Ishikawa (cell line): ENCODE data around the gene SLC5A2.
A peak's percentile ranks its signal among the peaks of the same experiment; 100 is the strongest.

Source experiments
- CEBPB ChIP-seq: IDR thresholded peaks from 2 replicates; pipeline ENCODE4 v1.6.1; 2012
- CREB1 ChIP-seq: IDR thresholded peaks from 2 replicates; pipeline ENCODE4 v1.6.1; 2012; ENCODE audit warnings: low read depth
- EGR1 ChIP-seq: IDR thresholded peaks from 2 replicates; pipeline ENCODE4 v1.6.1; 2012
- EP300 ChIP-seq: IDR thresholded peaks from 2 replicates; pipeline ENCODE4 v1.6.1; 2012; ENCODE audit warnings: borderline replicate concordance
- FOXM1 ChIP-seq: IDR thresholded peaks from 2 replicates; pipeline ENCODE4 v1.6.1; 2012; ENCODE audit warnings: low read depth, borderline replicate concordance
- MAX ChIP-seq: IDR thresholded peaks from 2 replicates; pipeline ENCODE4 v1.6.1; 2012
- NFIC ChIP-seq: IDR thresholded peaks from 2 replicates; pipeline ENCODE4 v1.6.1; 2012
- RAD21 ChIP-seq: IDR thresholded peaks from 2 replicates; pipeline ENCODE4 v1.6.1; 2012; ENCODE audit warnings: low read depth
- TAF1 ChIP-seq: IDR thresholded peaks from 2 replicates; pipeline ENCODE4 v1.6.1; 2012; ENCODE audit warnings: low read depth, mild to moderate bottlenecking
- TCF12 ChIP-seq: IDR thresholded peaks from 2 replicates; pipeline ENCODE4 v1.6.1; 2012; ENCODE audit warnings: low read depth
- TEAD4 ChIP-seq: IDR thresholded peaks from 2 replicates; pipeline ENCODE4 v1.6.1; 2012
- YY1 ChIP-seq: IDR thresholded peaks from 2 replicates; pipeline ENCODE4 v1.6.1; 2012; ENCODE audit warnings: low read depth
- ZBTB7A ChIP-seq: IDR thresholded peaks from 2 replicates; pipeline ENCODE4 v1.6.1; 2012; ENCODE audit warnings: low read depth
- TF ChIP-seq, protein P1 (sequence below): IDR thresholded peaks from 2 replicates; pipeline ENCODE4 v1.6.1; 2012; ENCODE audit warnings: low read depth, mild to moderate bottlenecking
- TF ChIP-seq, protein P2 (sequence below): IDR thresholded peaks from 2 replicates; pipeline ENCODE4 v1.6.1; 2012

Gene SLC5A2

DNA sequence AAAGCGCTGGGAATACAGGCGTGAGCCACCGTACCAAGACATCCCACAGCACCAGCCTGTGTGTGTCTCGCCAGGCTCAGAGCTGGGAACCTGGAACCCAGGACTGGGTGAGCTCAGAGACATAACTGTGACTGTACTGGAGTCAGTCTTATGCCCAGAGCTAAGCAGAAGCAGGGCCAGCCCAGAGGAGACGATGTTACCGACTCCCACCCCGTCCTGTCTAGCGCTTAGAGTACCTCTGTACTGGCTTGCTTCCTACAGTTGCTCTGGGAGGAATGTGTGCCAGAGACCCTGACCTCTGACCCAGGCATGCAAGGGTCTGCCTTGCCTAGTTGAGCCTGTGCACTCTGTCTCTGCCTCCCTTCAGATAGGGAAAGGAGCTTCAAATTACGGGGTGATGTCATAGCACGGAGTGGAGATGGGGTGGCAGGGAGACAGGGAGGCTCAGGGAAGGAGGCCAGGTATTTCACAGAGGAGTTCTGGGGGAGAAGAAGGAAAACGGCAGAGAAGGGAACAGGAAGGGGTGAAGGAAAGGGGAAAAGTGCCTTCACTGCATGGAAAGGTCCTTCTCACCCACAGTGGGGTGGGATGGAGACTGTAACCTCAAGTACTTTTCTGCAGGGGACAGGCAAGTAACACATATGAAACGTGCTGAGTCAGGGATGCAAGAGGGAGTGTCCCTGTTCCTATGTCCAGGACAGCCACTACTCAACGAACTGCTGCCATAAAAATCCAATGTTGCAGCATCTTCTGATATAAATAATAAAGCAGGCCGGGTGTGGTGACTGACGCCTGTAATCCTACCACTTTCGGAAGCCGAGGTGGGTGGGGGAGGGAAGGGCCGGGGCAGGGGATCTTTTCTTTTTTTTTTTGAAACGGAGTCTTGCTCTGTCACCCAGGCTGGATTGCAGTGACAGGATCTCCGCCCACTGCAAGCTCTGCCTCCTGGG lies 29.4 kb upstream of the SLC5A2 start:
- TF ChIP-seq CEBPB (no peak), EP300 (no peak), NFIC (no peak), FOXM1 (no peak), ZBTB7A (no peak), CREB1 (no peak), MAX (no peak), RAD21 (no peak), TCF12 (no peak), TAF1 (no peak), EGR1 (no peak), YY1 (no peak), TEAD4 (no peak)
- TF ChIP-seq, protein P1, sequence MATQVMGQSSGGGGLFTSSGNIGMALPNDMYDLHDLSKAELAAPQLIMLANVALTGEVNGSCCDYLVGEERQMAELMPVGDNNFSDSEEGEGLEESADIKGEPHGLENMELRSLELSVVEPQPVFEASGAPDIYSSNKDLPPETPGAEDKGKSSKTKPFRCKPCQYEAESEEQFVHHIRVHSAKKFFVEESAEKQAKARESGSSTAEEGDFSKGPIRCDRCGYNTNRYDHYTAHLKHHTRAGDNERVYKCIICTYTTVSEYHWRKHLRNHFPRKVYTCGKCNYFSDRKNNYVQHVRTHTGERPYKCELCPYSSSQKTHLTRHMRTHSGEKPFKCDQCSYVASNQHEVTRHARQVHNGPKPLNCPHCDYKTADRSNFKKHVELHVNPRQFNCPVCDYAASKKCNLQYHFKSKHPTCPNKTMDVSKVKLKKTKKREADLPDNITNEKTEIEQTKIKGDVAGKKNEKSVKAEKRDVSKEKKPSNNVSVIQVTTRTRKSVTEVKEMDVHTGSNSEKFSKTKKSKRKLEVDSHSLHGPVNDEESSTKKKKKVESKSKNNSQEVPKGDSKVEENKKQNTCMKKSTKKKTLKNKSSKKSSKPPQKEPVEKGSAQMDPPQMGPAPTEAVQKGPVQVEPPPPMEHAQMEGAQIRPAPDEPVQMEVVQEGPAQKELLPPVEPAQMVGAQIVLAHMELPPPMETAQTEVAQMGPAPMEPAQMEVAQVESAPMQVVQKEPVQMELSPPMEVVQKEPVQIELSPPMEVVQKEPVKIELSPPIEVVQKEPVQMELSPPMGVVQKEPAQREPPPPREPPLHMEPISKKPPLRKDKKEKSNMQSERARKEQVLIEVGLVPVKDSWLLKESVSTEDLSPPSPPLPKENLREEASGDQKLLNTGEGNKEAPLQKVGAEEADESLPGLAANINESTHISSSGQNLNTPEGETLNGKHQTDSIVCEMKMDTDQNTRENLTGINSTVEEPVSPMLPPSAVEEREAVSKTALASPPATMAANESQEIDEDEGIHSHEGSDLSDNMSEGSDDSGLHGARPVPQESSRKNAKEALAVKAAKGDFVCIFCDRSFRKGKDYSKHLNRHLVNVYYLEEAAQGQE, result no peak
- TF ChIP-seq, protein P2, sequence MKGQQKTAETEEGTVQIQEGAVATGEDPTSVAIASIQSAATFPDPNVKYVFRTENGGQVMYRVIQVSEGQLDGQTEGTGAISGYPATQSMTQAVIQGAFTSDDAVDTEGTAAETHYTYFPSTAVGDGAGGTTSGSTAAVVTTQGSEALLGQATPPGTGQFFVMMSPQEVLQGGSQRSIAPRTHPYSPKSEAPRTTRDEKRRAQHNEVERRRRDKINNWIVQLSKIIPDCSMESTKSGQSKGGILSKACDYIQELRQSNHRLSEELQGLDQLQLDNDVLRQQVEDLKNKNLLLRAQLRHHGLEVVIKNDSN, result no peak

DNA sequence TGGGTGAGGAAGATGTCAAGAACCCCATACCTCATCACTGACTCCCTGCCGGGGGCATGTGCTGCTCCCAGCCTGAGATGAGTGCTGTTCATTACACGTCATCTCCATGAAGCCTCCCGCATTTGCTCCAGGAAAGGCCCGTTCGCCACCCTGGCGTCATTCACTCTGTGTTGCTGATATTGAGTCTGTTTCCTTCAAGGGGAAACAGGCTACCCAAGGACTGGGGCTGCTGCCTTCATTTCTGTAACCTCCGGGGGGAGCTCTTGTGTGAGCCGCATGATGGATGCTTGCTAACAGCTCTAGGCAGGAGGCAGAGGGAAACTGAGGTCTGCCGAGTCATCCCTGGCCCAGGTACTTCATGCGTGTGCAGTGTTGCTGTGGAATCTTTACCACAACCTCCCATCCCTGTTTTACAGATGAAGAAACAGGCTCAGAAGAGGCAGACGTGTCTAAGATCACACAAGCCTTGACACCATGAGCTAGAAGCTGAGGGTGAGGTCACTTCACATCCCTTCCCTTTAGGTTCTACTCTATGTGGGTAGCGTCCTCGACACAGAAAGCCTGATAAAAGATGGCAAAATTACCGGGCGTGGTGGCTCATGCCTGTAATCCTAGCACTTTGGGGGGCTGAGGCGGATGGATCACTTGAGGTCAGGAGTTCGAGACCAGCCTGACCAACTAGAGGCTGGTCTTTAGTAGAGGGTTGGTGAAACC lies 27.2 kb upstream of the SLC5A2 start:
- TF ChIP-seq CREB1, result no peak
- TF ChIP-seq TAF1, result no peak
- TF ChIP-seq FOXM1, result no peak
- TF ChIP-seq RAD21, result peak; percentile 21

DNA sequence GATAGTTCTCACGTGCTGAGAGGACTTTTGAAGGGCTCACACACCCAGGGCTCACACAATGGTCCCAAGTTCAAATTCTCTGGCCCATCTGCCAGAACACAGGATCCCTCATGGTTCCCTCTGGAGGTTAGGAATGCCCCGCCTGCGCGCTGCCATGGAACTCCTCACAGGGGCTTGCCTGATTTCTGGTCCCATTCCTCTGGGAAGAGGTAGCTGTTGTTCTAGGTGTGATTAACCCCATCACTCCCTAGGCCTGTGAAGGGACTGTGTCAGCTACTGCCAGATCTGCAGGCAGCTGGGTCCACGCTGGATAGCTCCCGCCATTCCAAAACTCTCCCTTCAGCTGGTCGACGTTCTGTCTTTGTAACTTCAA lies 25.9 kb upstream of the SLC5A2 start:
- TF ChIP-seq RAD21 (no peak), EGR1 (no peak), TAF1 (no peak), YY1 (no peak), MAX (no peak), NFIC (no peak), TEAD4 (no peak), TCF12 (no peak), EP300 (no peak), CEBPB (no peak), CREB1 (no peak)
- TF ChIP-seq, protein P2, result no peak
- TF ChIP-seq, protein P1, result no peak

DNA sequence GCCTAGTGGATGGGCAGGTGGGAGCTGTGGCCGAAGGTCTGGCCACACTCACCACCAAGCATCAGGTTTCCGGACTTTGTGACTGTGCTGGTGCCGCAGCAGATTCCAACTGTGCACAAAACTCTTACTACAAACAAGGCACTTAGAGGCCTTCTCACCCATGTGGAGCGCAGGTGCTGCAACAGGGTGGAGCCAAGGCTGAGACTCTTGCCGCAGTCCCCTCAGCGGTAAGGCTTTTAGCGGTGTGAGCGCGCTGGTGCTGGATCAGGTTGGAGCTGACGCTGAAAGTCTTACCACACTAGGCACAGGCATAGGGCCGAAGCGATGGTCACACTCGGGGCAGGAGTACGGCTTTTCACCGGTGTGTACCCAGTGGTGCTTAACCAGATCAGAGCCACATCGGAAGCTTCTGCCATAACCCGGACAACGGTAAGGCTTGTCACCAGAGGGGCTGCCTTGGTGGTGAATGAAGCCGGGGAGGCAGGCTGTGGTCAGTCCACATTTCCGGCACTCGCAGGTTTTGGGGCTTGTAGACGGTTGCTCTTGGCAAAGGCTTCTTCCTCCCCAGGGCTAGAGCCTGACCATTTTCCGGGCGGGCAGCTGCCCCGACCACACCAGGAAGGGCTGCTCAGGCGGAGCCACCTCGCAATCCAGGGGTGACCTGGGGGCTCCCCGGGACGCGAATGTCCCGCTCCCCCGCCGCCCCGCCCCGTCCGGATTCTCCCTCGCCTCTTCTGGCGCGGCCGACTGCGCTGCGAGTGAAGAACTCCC lies 24.7 kb upstream of the SLC5A2 start:
- TF ChIP-seq MAX (no peak), EGR1 (no peak), YY1 (no peak), NFIC (no peak), RAD21 (no peak), CREB1 (no peak), FOXM1 (no peak), EP300 (no peak), TEAD4 (no peak)
- TF ChIP-seq, protein P1, result no peak
